GM12801 (cell line): ENCODE results near the gene ADSS2.

Experiments used
- CTCF ChIP-seq: IDR thresholded peaks from one replicate; pipeline ENCODE4 v1.5.1; 2011; ENCODE audit warnings: control low read depth; ENCODE audit not compliant: insufficient read length; ENCODE audit errors: extremely low read depth

The ADSS2 gene

GRCh38 chr1:244376126-244376525 lies 75.6 kb downstream of the ADSS2 start:
- no peak for TF ChIP-seq CTCF

GRCh38 chr1:244375051-244375450 lies 76.7 kb downstream of the ADSS2 start:
- TF ChIP-seq CTCF: no peak

GRCh38 chr1:244371242-244372141 lies 80.2 kb downstream of the ADSS2 start:
- TF ChIP-seq CTCF: no peak

- TF ChIP-seq CTCF: no peak
Observed at GRCh38 chr1:244370060-244370637, 81.6 kb downstream of the ADSS2 start.

- no peak for TF ChIP-seq CTCF
Observed at GRCh38 chr1:244369256-244370057, 82.3 kb downstream of the ADSS2 start.

GRCh38 chr1:244368279-244368678 lies 83.4 kb downstream of the ADSS2 start:
- TF ChIP-seq CTCF: no peak
